Liver (tissue), 9 donors: ENCODE data around the gene ANK3. TPM values are rescaled to one million over a fixed set of nuclear protein-coding genes. Genes with fewer than 3 reads are reported as not detected.

ENCODE experiments used
- DNase-seq: peaks from one replicate; pipeline ENCODE4 v3.0.0-alpha.2; 2017; ENCODE audit warnings: low spot score
- H3K27ac ChIP-seq, 2 donors: one replicate each; pipeline ENCODE4 v1.7.0; 2013; ENCODE audit warnings: inconsistent platforms in 2 of 2, low read length in 2 of 2, control low read depth in 1 of 2, low read depth in 1 of 2, mild to moderate bottlenecking in 1 of 2
- H3K27me3 ChIP-seq, 4 donors: one replicate each; pipeline versions ENCODE4 v1.6.1 to v1.7.0; 2013; ENCODE audit warnings: low read length in 3 of 4, inconsistent platforms in 1 of 4, mild to moderate bottlenecking in 1 of 4, moderate library complexity in 1 of 4; ENCODE audit not compliant: control insufficient read depth in 4 of 4, insufficient read depth in 4 of 4
- H3K36me3 ChIP-seq, 4 donors: one replicate each; pipeline versions ENCODE4 v1.6.1 to v1.7.0; 2013; ENCODE audit warnings: low read length in 3 of 4, mild to moderate bottlenecking in 3 of 4, low read depth in 1 of 4, moderate library complexity in 1 of 4; ENCODE audit not compliant: control insufficient read depth in 4 of 4, insufficient read depth in 3 of 4
- H3K4me1 ChIP-seq, 4 donors: one replicate each; pipeline versions ENCODE4 v1.6.1 to v1.7.0; 2013; ENCODE audit warnings: low read length in 3 of 4, mild to moderate bottlenecking in 3 of 4, moderate library complexity in 1 of 4; ENCODE audit not compliant: control insufficient read depth in 4 of 4, insufficient read depth in 4 of 4
- H3K4me3 ChIP-seq, 3 donors: one replicate each; pipeline versions ENCODE4 v1.6.1 to v1.7.0; 2013; ENCODE audit warnings: low read length in 3 of 3, control low read depth in 1 of 3, low read depth in 1 of 3, mild to moderate bottlenecking in 1 of 3
- H3K9ac ChIP-seq, 2 donors: one replicate each; pipeline ENCODE4 v1.7.0; 2013; ENCODE audit warnings: low read length in 2 of 2, mild to moderate bottlenecking in 2 of 2, moderate library complexity in 2 of 2, control low read depth in 1 of 2, low read depth in 1 of 2
- H3K9me3 ChIP-seq, 4 donors: one replicate each; pipeline versions ENCODE4 v1.6.1 to v1.7.0; 2013; ENCODE audit warnings: low read length in 3 of 4; ENCODE audit not compliant: control insufficient read depth in 4 of 4
- ATF3 ChIP-seq: IDR thresholded peaks from 2 replicates; pipeline ENCODE4 v1.6.1; 2016; ENCODE audit warnings: antibody characterized with exemption
- CTCF ChIP-seq: fragments of 150-350 bp; IDR thresholded peaks from 2 replicates; pipeline ENCODE4 v1.5.1; 2017; ENCODE audit warnings: improper control_type of control experiment, low read depth, low read length; ENCODE audit not compliant: missing input control
- EGR1 ChIP-seq, 2 donors: IDR thresholded peaks; 2 replicates each; pipeline ENCODE4 v1.6.1; 2016 to 2018; ENCODE audit warnings: antibody characterized with exemption in 2 of 2, low read depth in 2 of 2
- FOXA1 ChIP-seq: IDR thresholded peaks from 2 replicates; pipeline ENCODE4 v1.6.1; 2016; ENCODE audit warnings: antibody characterized with exemption
- FOXA2 ChIP-seq: IDR thresholded peaks from 2 replicates; pipeline ENCODE4 v1.6.1; 2016; ENCODE audit warnings: antibody characterized with exemption
- GABPA ChIP-seq, 2 donors: IDR thresholded peaks in 1 of 2; conservative IDR thresholded peaks in 1 of 2; 2 replicates each; pipeline ENCODE4 v1.6.1; 2016; ENCODE audit warnings: antibody characterized with exemption in 2 of 2, mild to moderate bottlenecking in 1 of 2, moderate library complexity in 1 of 2
- HNF4A ChIP-seq, 2 donors: conservative IDR thresholded peaks; 2 replicates each; pipeline ENCODE4 v1.6.1; 2016; ENCODE audit warnings: antibody characterized with exemption in 2 of 2, mild to moderate bottlenecking in 2 of 2
- HNF4G ChIP-seq: IDR thresholded peaks from 2 replicates; pipeline ENCODE4 v1.6.1; 2016; ENCODE audit warnings: antibody characterized with exemption
- JUND ChIP-seq, 2 donors: IDR thresholded peaks; 2 replicates each; pipeline ENCODE4 v1.6.1; 2016; ENCODE audit warnings: antibody characterized with exemption in 2 of 2
- NR2F2 ChIP-seq: IDR thresholded peaks from 2 replicates; pipeline ENCODE4 v1.6.1; 2016; ENCODE audit warnings: antibody characterized with exemption
- RAD21 ChIP-seq, 2 donors: IDR thresholded peaks; 2 replicates each; pipeline ENCODE4 v1.6.1; 2016; ENCODE audit warnings: antibody characterized with exemption in 2 of 2, mild to moderate bottlenecking in 2 of 2
- REST ChIP-seq: IDR thresholded peaks from 2 replicates; pipeline ENCODE4 v1.6.1; 2016; ENCODE audit warnings: antibody characterized with exemption, mild to moderate bottlenecking
- RXRA ChIP-seq, 2 donors: IDR thresholded peaks; 2 replicates each; pipeline ENCODE4 v1.6.1; 2017 to 2018; ENCODE audit warnings: antibody characterized with exemption in 2 of 2, mild to moderate bottlenecking in 1 of 2
- SP1 ChIP-seq: IDR thresholded peaks from 2 replicates; pipeline ENCODE4 v1.6.1; 2018; ENCODE audit warnings: antibody characterized with exemption, mild to moderate bottlenecking
- TAF1 ChIP-seq: conservative IDR thresholded peaks from 2 replicates; pipeline ENCODE4 v1.6.1; 2016; ENCODE audit warnings: antibody characterized with exemption, mild to moderate bottlenecking
- YY1 ChIP-seq: IDR thresholded peaks from 2 replicates; pipeline ENCODE4 v1.6.1; 2016; ENCODE audit warnings: antibody characterized with exemption, mild to moderate bottlenecking
- ZBTB33 ChIP-seq: IDR thresholded peaks from 2 replicates; pipeline ENCODE4 v1.6.1; 2016; ENCODE audit warnings: antibody characterized with exemption
- WGBS: extraction: QIAGEN DNeasy Blood & Tissue Kit; methylation state at CpG from one replicate; pipeline ENCODE4 v1.1.7; 2013; 5-methylcytosine and 5-hydroxymethylcytosine counted together
- polyA plus RNA-seq, 2 donors: library from polyadenylated mRNA; stranded (reverse) in 1 of 2; unstranded in 1 of 2; fragments of 200-250 nt in 1 of 2; fragments of >200 nt in 1 of 2; fragmentation: Nextera tagmentation in 1 of 2; extraction: Ambion mirVana in 1 of 2; gene quantifications; one replicate each; pipeline versions ENCODE4 v1.2.1 to v1.2.3, GENCODE V29; 2013 to 2015
- total RNA-seq, 2 donors: library from RNA; depleted of rRNA; stranded (reverse); fragments of >200 nt; gene quantifications; one replicate each; pipeline ENCODE4 v1.2.3, GENCODE V29; 2014
- TF ChIP-seq, protein P1 (sequence below): IDR thresholded peaks from 2 replicates; pipeline ENCODE4 v1.6.1; 2016; ENCODE audit warnings: antibody characterized with exemption
- donor health status: healthy.
- donor health status: healthy.
- donor health status: healthy.
- donor health status: healthy.
- donor health status: healthy.

Gene ANK3
- total and polyA plus RNA-seq, 4 donors = 5.7 to 30.0 (median 9.7) TPM

- Histone ChIP-seq H3K36me3 (no peaks in the 10 kb centered on the region), H3K9ac (no peak overlapping the region), H3K4me3 (no peak overlapping the region), H3K27ac (no peak overlapping the region), H3K27me3 (peaks cover 0 to 5% (median 0%) of the 10 kb centered on the region in 4 donors), H3K9me3 (peaks cover 0 to 6% (median 0%) of the 10 kb centered on the region in 4 donors), H3K4me1 (peaks cover 2 to 6% (median 6%) of the 10 kb centered on the region in 4 donors)
- DNase-seq = no peak
- TF ChIP-seq, protein P1, sequence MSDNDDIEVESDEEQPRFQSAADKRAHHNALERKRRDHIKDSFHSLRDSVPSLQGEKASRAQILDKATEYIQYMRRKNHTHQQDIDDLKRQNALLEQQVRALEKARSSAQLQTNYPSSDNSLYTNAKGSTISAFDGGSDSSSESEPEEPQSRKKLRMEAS = no peak
- TF ChIP-seq RAD21 (IDR thresholded peaks at IDR 0.05) = no peak
- no peak for TF ChIP-seq JUND (IDR thresholded peaks at IDR 0.05)
- no peak for TF ChIP-seq HNF4A (conservative IDR thresholded peaks at IDR 0.05)
- no peak for TF ChIP-seq ZBTB33
- TF ChIP-seq FOXA1 = no peak
- TF ChIP-seq YY1 = no peak
- no peak for TF ChIP-seq SP1
- TF ChIP-seq CTCF = no peak
- TF ChIP-seq NR2F2 = no peak
- TF ChIP-seq GABPA (IDR thresholded peaks at IDR 0.05 in 1 of 2, conservative IDR thresholded peaks at IDR 0.05 in 1 of 2) = no peak
- TF ChIP-seq EGR1 (IDR thresholded peaks at IDR 0.05; ENCODE audit: low read depth in 2 of 2) = no peak
- TF ChIP-seq FOXA2 = no peak
- TF ChIP-seq HNF4G = no peak
- TF ChIP-seq TAF1 = no peak
- no peak for TF ChIP-seq REST
- no peak for TF ChIP-seq ATF3
- no peak for TF ChIP-seq RXRA (IDR thresholded peaks at IDR 0.05)
- WGBS = 79% methylated on average over 1 of the region's 1 CpG
These were observed 202.0 kb downstream of the ANK3 start for GRCh38 chr10:60187691-60188090.
